ENCODE data around the gene CHID1.
A peak's percentile ranks its signal among the peaks of the same experiment; 100 is the strongest.

The CHID1 gene

GRCh38 chr11:819943-820649, 90.5 kb downstream of the CHID1 start:
- DNase-seq (ENCODE audit: low spot score): peak; percentile 72
- POLR2A ChIA-PET (ENCODE audit: low non-redundant PET): interaction anchor here (1.3 to 1.6 kb wide), 4 partner anchors 11 to 22 kb away, joined by 3 to 10 read pairs (median 6); partner anchors contain the start of genes POLR2L, RPLP2 and TSPAN4
- peak overlapping the region; percentile 97 for H3K27ac ChIP-seq
- no peak for TF ChIP-seq CTCF (conservative IDR thresholded peaks at IDR 0.05; ENCODE audit: low read depth)
- CTCF ChIA-PET: interaction anchor here (0.8 kb wide), 1 partner anchor 232 kb away, joined by 3 read pairs; no protein-coding TSS in a partner anchor

GRCh38 chr11:819129-819931, 91.3 kb downstream of the CHID1 start:
- DNase-seq (ENCODE audit: low spot score): peak; percentile 82
- ChIA-PET CTCF (interaction anchor here (0.7 to 0.8 kb wide), 2 partner anchors 15 to 232 kb away, joined by 3 read pairs; no protein-coding TSS in a partner anchor), POLR2A (ENCODE audit: low non-redundant PET) (interaction anchor here (0.7 to 1.6 kb wide), 9 partner anchors 10 to 48 kb away, joined by 3 to 10 read pairs (median 4); partner anchors contain the start of genes CD151, POLR2L, RPLP2 and TSPAN4)
- H3K27ac ChIP-seq: peak overlapping the region; percentile 97
- no peak for TF ChIP-seq CTCF (conservative IDR thresholded peaks at IDR 0.05; ENCODE audit: low read depth)

GRCh38 chr11:818396-819128, 92.0 kb downstream of the CHID1 start, which contains the start of gene PNPLA2:
Gene PNPLA2, plus strand, starts transcription at chr11:818914. Its CDS starts 805 bp downstream, at chr11:819719.
- DNase-seq (ENCODE audit: low spot score): peak; percentile 74
- CTCF ChIA-PET: interaction anchor here (0.7 kb wide), 1 partner anchor 15 kb away, joined by 3 read pairs; no protein-coding TSS in a partner anchor
- TF ChIP-seq CTCF (conservative IDR thresholded peaks at IDR 0.05; ENCODE audit: low read depth): no peak
- H3K27ac ChIP-seq: peak within 1 kb of the TSS; percentile 97
- POLR2A ChIA-PET (ENCODE audit: low non-redundant PET): interaction anchor here (0.7 to 1.6 kb wide), 9 partner anchors 9 to 49 kb away, joined by 3 to 10 read pairs (median 4); partner anchors contain the start of genes CD151, POLR2L, RPLP2 and TSPAN4
